Small intestine (tissue), 7 donors: ENCODE results near the gene EPHA4. TPM values are rescaled to one million over a fixed set of nuclear protein-coding genes. Genes with fewer than 3 reads are reported as not detected.
"Not testable (repeated sequence)": the region's sequence is repeated elsewhere in the genome, so short reads cannot be mapped to it uniquely, and the experiment has no call there.

Experiments used
- DNase-seq, 2 donors: peaks; one replicate each; pipeline versions ENCODE4 v3.0.0 to v3.0.0-alpha.2; 2013
- FAIRE-seq: peaks from 2 replicates; lab custom pipeline; 2012; peaks lifted over from hg19 to GRCh38; lab: Jason Lieb, UNC
- H3K27ac ChIP-seq, 3 donors: one replicate each; pipeline ENCODE4 v1.5.1; 2013; ENCODE audit warnings: low read length in 2 of 3, mild to moderate bottlenecking in 2 of 3, control low read depth in 1 of 3, inconsistent platforms in 1 of 3, low read depth in 1 of 3, moderate library complexity in 1 of 3
- H3K27me3 ChIP-seq, 3 donors: one replicate each; pipeline ENCODE4 v1.6.1; 2013; ENCODE audit warnings: low read length in 3 of 3, inconsistent platforms in 1 of 3; ENCODE audit not compliant: control insufficient read depth in 3 of 3, insufficient read depth in 3 of 3
- H3K36me3 ChIP-seq, 3 donors: one replicate each; pipeline ENCODE4 v1.6.1; 2013; ENCODE audit warnings: low read length in 3 of 3, inconsistent platforms in 1 of 3, low read depth in 1 of 3, mild to moderate bottlenecking in 1 of 3, moderate library complexity in 1 of 3; ENCODE audit not compliant: control insufficient read depth in 3 of 3, insufficient read depth in 2 of 3
- H3K4me1 ChIP-seq, 3 donors: one replicate each; pipeline ENCODE4 v1.6.1; 2013; ENCODE audit warnings: low read length in 2 of 3, inconsistent platforms in 1 of 3, low read depth in 1 of 3, mild to moderate bottlenecking in 1 of 3, moderate library complexity in 1 of 3; ENCODE audit not compliant: control insufficient read depth in 3 of 3, insufficient read depth in 2 of 3
- H3K4me3 ChIP-seq, 3 donors: one replicate each; pipeline ENCODE4 v1.5.1; 2013; ENCODE audit warnings: low read length in 3 of 3, control low read depth in 1 of 3, inconsistent platforms in 1 of 3, low read depth in 1 of 3, mild to moderate bottlenecking in 1 of 3, moderate library complexity in 1 of 3
- H3K9me3 ChIP-seq, 2 donors: one replicate each; pipeline ENCODE4 v1.6.1; 2013; ENCODE audit warnings: low read depth in 1 of 2, low read length in 1 of 2; ENCODE audit not compliant: control insufficient read depth in 2 of 2, insufficient read depth in 1 of 2
- WGBS, 3 donors: extraction: QIAGEN DNeasy Blood & Tissue Kit; methylation state at CpG; one replicate each; pipeline ENCODE4 v1.1.7; 2013; 5-methylcytosine and 5-hydroxymethylcytosine counted together
- polyA plus RNA-seq, 4 donors: library from polyadenylated mRNA; stranded (reverse) in 3 of 4; unstranded in 1 of 4; fragments of 200-250 nt in 3 of 4; fragments of 120-200 nt in 1 of 4; gene quantifications; one replicate each; pipeline versions ENCODE4 v1.2.1 to v1.2.3, GENCODE V29; 2013
- donor health status: healthy with polysubstance abuse.
- donor health status: control.
- donor health status: control.
- donor health status: Bipolar disorder and iron deficiency.
- donor health status: healthy.

EPHA4 gene
- polyA plus RNA-seq, 4 donors, result 2.9 to 3.1 TPM; not detected in 2

- peak overlapping the region in 1 of 3 donors; percentile 14 for H3K27ac ChIP-seq
- H3K4me1 ChIP-seq, result peaks cover 0 to 18% (median 0%) of the 10 kb centered on the region in 3 donors
- DNase-seq (no peak), FAIRE-seq (no peak)
- no peak overlapping the region for H3K4me3 ChIP-seq
- 68 to 78% (median 69%) methylated on average over 4 of the region's 4 CpGs for WGBS, 3 donors
- H3K36me3 ChIP-seq, result no peaks in the 10 kb centered on the region
- H3K27me3 ChIP-seq, result no peaks in the 10 kb centered on the region
- no peaks in the 10 kb centered on the region for H3K9me3 ChIP-seq
Observed at GRCh38 chr2:221517146-221517695, 54.9 kb downstream of the EPHA4 start.

DNA sequence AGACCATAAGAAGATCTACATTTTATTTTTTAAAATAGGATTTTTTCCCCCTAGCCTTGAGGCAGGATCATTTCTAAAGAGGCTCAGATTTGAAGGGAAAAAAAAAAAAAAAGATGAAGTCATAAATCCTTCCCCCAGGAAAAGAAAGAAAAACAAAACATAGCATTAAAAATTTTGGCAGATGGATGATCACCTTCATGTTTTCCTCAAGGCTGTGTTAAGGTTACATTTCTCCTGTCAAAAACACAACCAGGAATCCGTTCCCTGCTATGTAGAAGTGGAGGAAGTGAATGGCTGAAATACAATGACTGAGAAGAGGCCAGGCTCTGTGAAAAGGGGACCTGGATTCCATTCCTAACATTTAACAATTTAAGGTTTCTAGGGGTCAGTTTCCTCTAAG, 56.2 kb downstream of the EPHA4 start:
- Histone ChIP-seq H3K4me3 (no peak overlapping the region), H3K4me1 (peaks cover 0 to 18% (median 0%) of the 10 kb centered on the region in 3 donors), H3K27ac (no peak overlapping the region), H3K27me3 (no peaks in the 10 kb centered on the region), H3K9me3 (no peaks in the 10 kb centered on the region), H3K36me3 (no peaks in the 10 kb centered on the region)
- no peak for DNase-seq
- 79 to 89% (median 85%) methylated on average over 1 of the region's 1 CpG for WGBS, 3 donors
- FAIRE-seq, result no peak

- H3K4me3 ChIP-seq, result no peak overlapping the region
- DNase-seq (no peak), FAIRE-seq (no peak)
- H3K4me1 ChIP-seq, result peaks cover 0 to 16% (median 0%) of the 10 kb centered on the region in 3 donors
- H3K27me3 ChIP-seq, result no peaks in the 10 kb centered on the region
- H3K36me3 ChIP-seq, result no peaks in the 10 kb centered on the region
- no peaks in the 10 kb centered on the region for H3K9me3 ChIP-seq
- H3K27ac ChIP-seq, result no peak overlapping the region
- 54 to 61% (median 61%) methylated on average over 5 of the region's 5 CpGs for WGBS, 3 donors
Observed at GRCh38 chr2:221514305-221515040, 57.6 kb downstream of the EPHA4 start.

DNA sequence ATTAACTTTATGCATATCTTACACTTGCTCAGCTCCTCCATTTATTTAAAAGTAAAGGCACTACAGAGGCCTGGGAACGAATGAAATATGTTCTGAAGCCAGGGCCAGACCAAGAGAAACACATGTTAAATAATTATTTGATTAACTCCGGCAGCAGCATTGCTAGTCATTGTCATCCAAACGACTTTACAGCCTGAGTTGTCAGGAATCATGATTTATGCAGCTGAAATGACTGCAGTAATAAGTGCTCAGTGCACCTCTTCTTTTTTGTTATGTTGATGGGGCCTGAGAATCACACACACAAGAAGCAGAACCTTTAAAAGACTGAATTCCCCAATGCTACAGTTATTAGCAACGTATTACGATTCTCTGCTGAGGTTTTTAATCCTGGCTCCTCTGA, 58.9 kb downstream of the EPHA4 start:
- no peak for DNase-seq
- Histone ChIP-seq H3K36me3 (no peaks in the 10 kb centered on the region), H3K27ac (no peak overlapping the region), H3K4me1 (peaks cover 0 to 4% (median 0%) of the 10 kb centered on the region in 3 donors), H3K9me3 (no peaks in the 10 kb centered on the region), H3K27me3 (no peaks in the 10 kb centered on the region), H3K4me3 (no peak overlapping the region)
- FAIRE-seq, result no peak
- 53 to 71% (median 61%) methylated on average over 5 of the region's 5 CpGs for WGBS, 3 donors

DNA sequence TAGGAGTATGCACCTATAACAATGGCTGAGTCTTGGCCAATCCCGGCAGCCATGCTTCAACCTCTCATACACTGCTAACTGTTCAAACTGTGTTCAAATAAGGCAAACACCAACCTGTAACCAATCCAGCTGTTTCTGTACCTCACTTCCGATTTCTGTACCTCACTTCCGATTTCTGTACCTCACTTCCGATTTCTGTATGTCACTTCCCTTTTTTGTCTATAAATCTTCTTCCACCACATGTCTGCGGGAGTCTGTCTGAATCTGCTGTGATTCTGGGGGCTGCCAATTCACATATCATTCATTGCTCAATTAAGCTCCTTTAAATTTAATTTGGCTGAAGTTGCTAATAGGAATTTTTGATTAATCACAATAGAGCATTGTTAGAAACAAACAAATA, 60.8 kb downstream of the EPHA4 start:
- H3K36me3 ChIP-seq, H3K9me3 ChIP-seq, H3K4me3 ChIP-seq, H3K27me3 ChIP-seq, DNase-seq, FAIRE-seq, H3K4me1 ChIP-seq, H3K27ac ChIP-seq: not testable (repeated sequence)
- WGBS, 3 donors, result 80 to 88% (median 84%) methylated on average over 5 of the region's 5 CpGs

- FAIRE-seq, result no peak
- H3K27ac ChIP-seq, result no peak overlapping the region
- no peaks in the 10 kb centered on the region for H3K36me3 ChIP-seq
- H3K4me3 ChIP-seq, result no peak overlapping the region
- H3K9me3 ChIP-seq, result no peaks in the 10 kb centered on the region
- no peaks in the 10 kb centered on the region for H3K27me3 ChIP-seq
- DNase-seq, result no peak
- WGBS, 3 donors, result 90 to 97% (median 90%) methylated on average over 2 of the region's 2 CpGs
- H3K4me1 ChIP-seq, result no peaks in the 10 kb centered on the region
Observed at GRCh38 chr2:221506469-221506868, 65.6 kb downstream of the EPHA4 start.

DNA sequence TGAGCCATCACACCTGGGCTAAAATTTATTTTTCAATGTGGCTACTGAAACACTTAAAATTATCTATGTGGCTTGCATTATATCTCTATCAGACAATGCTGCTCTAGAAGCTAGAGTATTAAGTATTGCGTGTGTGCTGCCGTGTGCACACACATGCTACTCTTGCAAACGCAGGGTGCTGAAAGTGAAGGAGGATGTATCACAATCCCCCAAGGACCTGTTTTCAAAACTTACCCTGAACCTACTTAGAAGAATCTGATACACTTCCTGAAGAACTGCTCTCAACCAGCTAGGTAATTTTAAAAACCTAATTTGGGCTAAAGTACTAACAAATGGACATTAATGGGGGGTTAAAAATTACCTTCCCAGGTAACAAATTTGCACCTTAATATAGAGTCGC, 66.5 kb downstream of the EPHA4 start:
- Histone ChIP-seq H3K36me3 (no peaks in the 10 kb centered on the region), H3K9me3 (no peaks in the 10 kb centered on the region), H3K4me3 (no peak overlapping the region), H3K27me3 (no peaks in the 10 kb centered on the region), H3K4me1 (no peaks in the 10 kb centered on the region), H3K27ac (no peak overlapping the region)
- no peak for FAIRE-seq
- WGBS, 3 donors, result 95 to 98% (median 95%) methylated on average over 4 of the region's 4 CpGs
- no peak for DNase-seq

DNA sequence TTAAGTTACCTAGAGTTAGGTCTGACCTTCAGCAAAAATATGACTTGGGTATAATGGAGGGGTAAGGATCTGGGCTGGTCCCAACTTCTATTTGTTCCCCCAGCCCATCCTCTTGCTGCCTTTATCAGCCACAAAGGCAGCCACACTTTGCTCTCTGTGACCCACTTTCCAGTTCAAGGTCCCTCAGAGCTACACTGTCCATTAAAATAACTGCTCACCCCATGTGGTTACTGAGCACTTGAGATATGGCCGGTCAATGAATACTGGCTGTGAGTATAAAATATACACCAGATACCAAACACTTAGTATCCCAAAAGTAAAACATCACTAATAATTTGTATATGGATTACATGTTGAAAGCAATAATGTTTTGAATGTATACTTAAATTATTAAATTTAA, 67.2 kb downstream of the EPHA4 start:
- FAIRE-seq (no peak), DNase-seq (no peak)
- no peaks in the 10 kb centered on the region for H3K36me3 ChIP-seq
- WGBS, 3 donors, result 96 to 100% (median 97%) methylated on average over 1 of the region's 1 CpG
- no peaks in the 10 kb centered on the region for H3K9me3 ChIP-seq
- no peak overlapping the region for H3K4me3 ChIP-seq
- no peaks in the 10 kb centered on the region for H3K4me1 ChIP-seq
- no peak overlapping the region for H3K27ac ChIP-seq
- no peaks in the 10 kb centered on the region for H3K27me3 ChIP-seq
